Retinal pigment epithelial cell (primary cell): ENCODE data around the gene CLSTN2.
A peak's percentile ranks its signal among the peaks of the same experiment; 100 is the strongest.

Source experiments
- DNase-seq: peaks from one replicate; pipeline ENCODE4 v3.0.0-alpha.2; 2010; ENCODE audit warnings: low read depth
- H3K4me3 ChIP-seq: 2 replicates; pipeline ENCODE4 v1.5.1; 2011; ENCODE audit warnings: mild to moderate bottlenecking, low read length, control low read depth, moderate library complexity
- TF ChIP-seq, protein P1 (sequence below): conservative IDR thresholded peaks from 2 replicates; pipeline ENCODE4 v1.5.1; 2011; ENCODE audit warnings: low read depth, low read length, control low read depth, inconsistent platforms

The CLSTN2 gene

DNA sequence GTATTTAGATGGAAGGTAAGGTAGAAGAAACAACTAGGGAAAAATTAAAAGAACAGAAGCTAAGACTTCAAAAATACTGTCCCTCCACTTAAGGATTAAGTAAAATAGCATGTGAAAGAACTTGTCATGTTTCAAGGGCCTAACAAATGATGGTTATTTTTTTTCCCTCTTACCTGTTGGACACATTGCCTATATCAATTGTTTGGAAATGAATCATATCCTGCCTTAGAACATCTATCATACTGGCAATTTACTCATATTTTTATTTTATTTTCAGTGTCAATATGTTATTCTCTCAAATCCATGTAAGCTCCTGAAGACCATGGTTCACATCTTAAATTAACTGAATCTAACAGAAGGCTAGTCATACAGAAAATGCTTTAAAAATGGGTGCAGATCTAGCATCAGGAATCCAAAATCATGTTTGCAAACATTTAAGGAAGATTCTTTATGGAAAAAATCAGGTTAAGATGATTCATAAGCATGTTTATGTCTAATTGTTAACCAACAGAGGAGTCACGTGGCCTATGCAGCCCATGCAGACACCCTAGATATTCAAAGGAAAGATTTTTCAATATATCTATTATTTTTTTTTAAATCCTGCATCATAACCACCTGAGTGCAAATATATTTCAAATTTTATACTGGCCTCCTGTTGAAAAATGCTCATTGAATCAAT lies 607.1 kb downstream of the CLSTN2 start:
- no peak for DNase-seq
- H3K4me3 ChIP-seq, result no peak overlapping the region
- TF ChIP-seq, protein P1, sequence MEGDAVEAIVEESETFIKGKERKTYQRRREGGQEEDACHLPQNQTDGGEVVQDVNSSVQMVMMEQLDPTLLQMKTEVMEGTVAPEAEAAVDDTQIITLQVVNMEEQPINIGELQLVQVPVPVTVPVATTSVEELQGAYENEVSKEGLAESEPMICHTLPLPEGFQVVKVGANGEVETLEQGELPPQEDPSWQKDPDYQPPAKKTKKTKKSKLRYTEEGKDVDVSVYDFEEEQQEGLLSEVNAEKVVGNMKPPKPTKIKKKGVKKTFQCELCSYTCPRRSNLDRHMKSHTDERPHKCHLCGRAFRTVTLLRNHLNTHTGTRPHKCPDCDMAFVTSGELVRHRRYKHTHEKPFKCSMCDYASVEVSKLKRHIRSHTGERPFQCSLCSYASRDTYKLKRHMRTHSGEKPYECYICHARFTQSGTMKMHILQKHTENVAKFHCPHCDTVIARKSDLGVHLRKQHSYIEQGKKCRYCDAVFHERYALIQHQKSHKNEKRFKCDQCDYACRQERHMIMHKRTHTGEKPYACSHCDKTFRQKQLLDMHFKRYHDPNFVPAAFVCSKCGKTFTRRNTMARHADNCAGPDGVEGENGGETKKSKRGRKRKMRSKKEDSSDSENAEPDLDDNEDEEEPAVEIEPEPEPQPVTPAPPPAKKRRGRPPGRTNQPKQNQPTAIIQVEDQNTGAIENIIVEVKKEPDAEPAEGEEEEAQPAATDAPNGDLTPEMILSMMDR, result no peak

DNA sequence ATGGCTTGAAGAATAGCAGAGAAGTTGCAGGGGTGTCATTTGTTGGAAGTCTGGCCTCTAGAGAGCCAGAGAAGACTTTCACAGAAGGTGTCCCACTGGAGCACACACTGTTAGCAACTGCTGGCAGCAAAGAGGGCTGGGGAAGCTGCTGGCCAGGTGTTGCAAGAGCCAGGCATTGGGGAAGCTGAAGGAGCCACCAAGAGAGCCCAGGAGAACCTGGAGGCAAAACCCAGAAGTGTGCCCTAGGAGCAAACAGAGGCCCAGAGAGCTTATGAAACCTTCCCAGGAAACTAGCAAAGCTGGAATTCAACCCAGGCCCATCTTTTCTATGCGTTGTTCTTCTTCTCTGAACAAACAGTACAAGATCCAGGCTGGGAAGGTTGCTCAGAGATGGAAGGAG lies 610.2 kb downstream of the CLSTN2 start:
- H3K4me3 ChIP-seq, result no peak overlapping the region
- no peak for DNase-seq
- TF ChIP-seq, protein P1, result no peak

DNA sequence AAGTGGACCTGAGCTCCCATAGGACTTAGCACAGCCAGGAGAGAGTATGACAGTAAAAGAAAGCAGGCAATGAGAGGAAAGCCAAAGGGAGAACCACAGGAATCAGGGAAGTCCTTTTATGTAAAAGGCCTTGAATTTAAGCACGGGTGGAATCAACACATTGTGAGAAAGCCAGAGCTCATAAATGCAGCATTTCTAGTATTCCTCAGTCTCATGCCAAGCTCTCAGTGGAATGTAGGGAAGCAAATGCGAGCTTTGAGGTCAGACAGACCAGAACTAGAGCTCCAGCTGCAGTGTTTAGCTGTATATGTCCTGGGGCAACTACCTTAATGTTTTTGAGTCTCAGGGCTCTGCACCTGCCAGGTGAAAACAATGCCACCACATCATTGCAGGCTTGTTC lies 610.8 kb downstream of the CLSTN2 start:
- TF ChIP-seq, protein P1, result no peak
- H3K4me3 ChIP-seq, result no peak overlapping the region
- DNase-seq, result no peak

DNA sequence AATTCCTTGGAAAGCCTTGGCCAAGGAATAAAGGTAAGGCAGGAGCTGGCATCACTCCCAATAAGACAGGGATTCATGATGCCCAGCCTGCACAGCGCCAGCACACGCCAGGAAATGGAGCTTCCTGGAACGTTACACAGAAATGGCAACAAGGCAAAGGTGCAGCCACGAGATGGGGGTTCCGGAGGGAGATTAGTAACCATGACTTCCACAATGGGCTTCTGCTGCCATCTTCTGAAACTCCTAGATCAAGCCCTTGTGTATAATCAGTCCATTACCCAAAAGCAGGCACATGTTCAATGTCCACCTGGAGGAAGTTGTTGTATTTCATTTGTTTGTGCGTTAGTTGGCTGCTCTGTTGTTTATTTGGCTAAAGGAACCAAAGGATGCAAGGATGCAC lies 611.7 kb downstream of the CLSTN2 start:
- TF ChIP-seq, protein P1, result no peak
- H3K4me3 ChIP-seq, result no peak overlapping the region
- DNase-seq, result no peak

DNA sequence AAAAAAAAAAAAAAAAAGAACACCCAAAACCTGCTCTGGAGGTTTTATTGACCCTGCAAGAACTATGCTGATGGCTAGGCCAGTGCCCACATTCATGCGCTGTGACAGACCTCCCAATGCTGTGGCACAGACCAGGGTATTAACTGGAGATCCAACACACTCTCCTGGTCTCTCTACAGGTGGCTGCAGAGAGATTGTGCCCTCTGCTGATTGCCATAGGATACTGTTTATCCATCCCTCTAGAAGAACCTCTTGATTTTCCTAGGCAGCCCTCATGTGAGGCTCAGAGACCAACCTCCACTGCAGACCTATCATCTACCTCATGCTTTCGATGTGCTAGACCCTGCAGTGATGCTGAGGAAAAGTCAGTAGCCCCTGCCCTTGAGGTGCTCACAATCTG lies 617.4 kb downstream of the CLSTN2 start:
- TF ChIP-seq, protein P1, result peak; percentile 38
- no peak overlapping the region for H3K4me3 ChIP-seq

DNA sequence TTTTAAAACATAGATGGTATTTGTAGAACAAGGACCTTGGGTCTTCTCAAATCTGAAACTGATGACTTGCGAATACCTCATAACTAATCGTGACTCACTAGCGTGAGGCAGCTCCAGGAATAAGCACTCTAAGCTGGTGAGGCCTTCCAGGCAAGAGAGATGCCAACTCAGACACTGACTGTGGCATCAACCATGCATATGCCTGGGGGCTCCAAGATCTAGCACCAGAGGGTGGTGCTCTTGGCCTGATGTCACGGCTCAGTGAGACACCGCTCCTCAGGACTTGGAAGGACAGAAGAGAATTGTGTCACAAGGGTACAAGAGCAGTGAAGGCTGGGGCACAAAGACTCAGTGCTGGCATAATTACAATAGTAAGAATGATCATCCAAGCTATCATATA lies 617.9 kb downstream of the CLSTN2 start:
- TF ChIP-seq, protein P1, result no peak
- no peak overlapping the region for H3K4me3 ChIP-seq
- DNase-seq, result no peak

More for the DNA sequence above, 617.4 kb downstream of the CLSTN2 start:
- no peak for DNase-seq

DNA sequence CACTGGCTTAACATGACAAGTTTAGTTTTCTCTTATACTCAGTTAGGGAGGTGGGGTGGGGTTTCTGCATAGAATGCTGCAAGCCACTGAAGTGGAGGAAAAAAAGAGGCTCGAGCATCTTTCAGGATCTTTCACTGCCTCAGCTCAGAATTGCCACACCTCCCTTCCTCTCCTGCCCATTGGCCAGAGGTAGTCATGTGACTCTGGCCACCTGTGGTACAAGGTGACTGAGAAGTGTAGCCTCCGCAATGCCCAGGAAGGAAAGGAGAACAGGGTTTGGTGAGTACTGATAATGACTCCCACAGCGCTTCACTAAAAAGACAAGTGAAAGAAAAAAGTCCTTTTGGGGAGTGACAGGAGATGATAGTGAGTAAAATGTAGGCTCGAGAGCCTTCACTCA lies 618.6 kb downstream of the CLSTN2 start:
- H3K4me3 ChIP-seq, result no peak overlapping the region
- TF ChIP-seq, protein P1, result no peak
- no peak for DNase-seq
